Sigmoid colon (tissue), 4 donors: ENCODE measurements around the gene PLCH2.

Experiments
- EP300 ChIP-seq, 4 donors: sonication (generic); formaldehyde crosslinking; IDR thresholded peaks; one replicate each; pipeline ENCODE4 v1.6.1; 2017; ENCODE audit warnings: antibody characterized with exemption in 4 of 4
- POLR2A ChIP-seq, 2 donors: fragments of 450-650 bp; IDR thresholded peaks; one replicate each; pipeline ENCODE4 v1.6.1; 2016; ENCODE audit warnings: antibody characterized with exemption in 2 of 2, mild to moderate bottlenecking in 2 of 2, moderate library complexity in 2 of 2
- POLR2AphosphoS5 ChIP-seq, 4 donors: sonication (generic); formaldehyde crosslinking; IDR thresholded peaks; one replicate each; pipeline ENCODE4 v1.6.1; 2017; ENCODE audit warnings: antibody characterized with exemption in 4 of 4
- TF ChIP-seq, protein P1 (sequence below), 4 experiments: fragments of 450-650 bp in 3 of 4; fragments of 200-600 bp in 1 of 4; IDR thresholded peaks; one replicate each; pipeline ENCODE4 v1.5.1; 2016 to 2019; ENCODE audit warnings: antibody characterized with exemption in 4 of 4, mild to moderate bottlenecking in 3 of 4, moderate library complexity in 2 of 4

DNA sequence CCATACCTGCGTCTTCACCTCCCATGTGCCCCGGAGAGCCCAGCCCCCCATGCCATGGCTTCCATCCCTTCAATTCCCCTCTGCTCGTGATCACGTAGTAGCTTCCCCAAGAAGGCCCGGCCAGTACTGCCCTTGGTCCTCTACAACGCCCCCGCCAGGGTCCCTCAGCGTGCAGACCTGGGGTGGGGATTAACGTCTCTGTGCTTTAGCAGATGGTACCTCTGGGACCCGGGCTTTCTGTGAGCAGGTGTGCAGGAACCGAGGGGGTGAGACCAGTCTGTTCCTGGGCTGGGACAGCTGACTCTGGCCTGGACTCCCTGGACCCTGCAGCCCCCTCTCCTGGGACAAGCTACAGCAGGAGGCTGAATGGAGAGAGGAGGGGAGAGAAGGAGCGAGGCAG lies 1.2 kb downstream of the PLCH2 start:
- TF ChIP-seq, protein P1, sequence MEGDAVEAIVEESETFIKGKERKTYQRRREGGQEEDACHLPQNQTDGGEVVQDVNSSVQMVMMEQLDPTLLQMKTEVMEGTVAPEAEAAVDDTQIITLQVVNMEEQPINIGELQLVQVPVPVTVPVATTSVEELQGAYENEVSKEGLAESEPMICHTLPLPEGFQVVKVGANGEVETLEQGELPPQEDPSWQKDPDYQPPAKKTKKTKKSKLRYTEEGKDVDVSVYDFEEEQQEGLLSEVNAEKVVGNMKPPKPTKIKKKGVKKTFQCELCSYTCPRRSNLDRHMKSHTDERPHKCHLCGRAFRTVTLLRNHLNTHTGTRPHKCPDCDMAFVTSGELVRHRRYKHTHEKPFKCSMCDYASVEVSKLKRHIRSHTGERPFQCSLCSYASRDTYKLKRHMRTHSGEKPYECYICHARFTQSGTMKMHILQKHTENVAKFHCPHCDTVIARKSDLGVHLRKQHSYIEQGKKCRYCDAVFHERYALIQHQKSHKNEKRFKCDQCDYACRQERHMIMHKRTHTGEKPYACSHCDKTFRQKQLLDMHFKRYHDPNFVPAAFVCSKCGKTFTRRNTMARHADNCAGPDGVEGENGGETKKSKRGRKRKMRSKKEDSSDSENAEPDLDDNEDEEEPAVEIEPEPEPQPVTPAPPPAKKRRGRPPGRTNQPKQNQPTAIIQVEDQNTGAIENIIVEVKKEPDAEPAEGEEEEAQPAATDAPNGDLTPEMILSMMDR (IDR thresholded peaks at IDR 0.05) = no peak
- TF ChIP-seq POLR2A (IDR thresholded peaks at IDR 0.05) (no peak), POLR2AphosphoS5 (IDR thresholded peaks at IDR 0.05) (no peak), EP300 (IDR thresholded peaks at IDR 0.05) (no peak)
